ENCODE data around the gene TFF1.

Gene TFF1

GRCh38 chr21:42349420-42350317 lies 16.7 kb downstream of the TFF1 start:
- no peak overlapping the region for H3K4me3 ChIP-seq (IDR thresholded peaks at IDR 0.05; ENCODE audit: insufficient read depth, low read depth, low read length)
- H3K4me1 ChIP-seq (ENCODE audit: low read depth, poor library complexity, severe bottlenecking), result no peaks in the 10 kb centered on the region
- H3K9ac ChIP-seq, result no peak overlapping the region
- no peak overlapping the region for H3K27ac ChIP-seq
- no peaks in the 10 kb centered on the region for H4K20me1 ChIP-seq (ENCODE audit: insufficient read depth)
- H3K27me3 ChIP-seq (ENCODE audit: insufficient read depth, low read depth), result peaks cover 31% of the 10 kb centered on the region
- H2AFZ ChIP-seq (ENCODE audit: low read depth), result no peak overlapping the region
- H3K4me2 ChIP-seq, result no peak overlapping the region
- TF ChIP-seq CTCF (conservative IDR thresholded peaks at IDR 0.05; ENCODE audit: low read depth, low read length), result no peak
- H3K36me3 ChIP-seq (ENCODE audit: insufficient read depth), result no peaks in the 10 kb centered on the region
- no peaks in the 10 kb centered on the region for H3K79me2 ChIP-seq (ENCODE audit: insufficient read depth, low read depth)

GRCh38 chr21:42348762-42349161 lies 17.6 kb downstream of the TFF1 start:
- Histone ChIP-seq H3K4me3 (IDR thresholded peaks at IDR 0.05; ENCODE audit: insufficient read depth, low read depth, low read length) (no peak overlapping the region), H2AFZ (ENCODE audit: low read depth) (no peak overlapping the region), H4K20me1 (ENCODE audit: insufficient read depth) (no peaks in the 10 kb centered on the region), H3K9ac (no peak overlapping the region), H3K4me1 (ENCODE audit: low read depth, poor library complexity, severe bottlenecking) (no peaks in the 10 kb centered on the region), H3K36me3 (ENCODE audit: insufficient read depth) (no peaks in the 10 kb centered on the region), H3K79me2 (ENCODE audit: insufficient read depth, low read depth) (no peaks in the 10 kb centered on the region), H3K4me2 (no peak overlapping the region), H3K27me3 (ENCODE audit: insufficient read depth, low read depth) (peaks cover 31% of the 10 kb centered on the region), H3K27ac (no peak overlapping the region)
- TF ChIP-seq CTCF (conservative IDR thresholded peaks at IDR 0.05; ENCODE audit: low read depth, low read length), result no peak

GRCh38 chr21:42347601-42348327 lies 18.6 kb downstream of the TFF1 start:
- no peak for TF ChIP-seq CTCF (conservative IDR thresholded peaks at IDR 0.05; ENCODE audit: low read depth, low read length)

GRCh38 chr21:42346866-42347600 lies 19.3 kb downstream of the TFF1 start:
- Histone ChIP-seq H3K4me2 (no peak overlapping the region), H3K79me2 (ENCODE audit: insufficient read depth, low read depth) (no peaks in the 10 kb centered on the region), H3K9ac (no peak overlapping the region), H4K20me1 (ENCODE audit: insufficient read depth) (no peaks in the 10 kb centered on the region), H3K4me3 (IDR thresholded peaks at IDR 0.05; ENCODE audit: insufficient read depth, low read depth, low read length) (no peak overlapping the region), H3K27me3 (ENCODE audit: insufficient read depth, low read depth) (peaks cover 31% of the 10 kb centered on the region), H3K27ac (no peak overlapping the region), H2AFZ (ENCODE audit: low read depth) (no peak overlapping the region), H3K4me1 (ENCODE audit: low read depth, poor library complexity, severe bottlenecking) (no peaks in the 10 kb centered on the region), H3K36me3 (ENCODE audit: insufficient read depth) (no peaks in the 10 kb centered on the region)
- TF ChIP-seq CTCF (conservative IDR thresholded peaks at IDR 0.05; ENCODE audit: low read depth, low read length), result no peak

More at GRCh38 chr21:42347601-42348327, 18.6 kb downstream of the TFF1 start:
- Histone ChIP-seq H3K27ac (no peak overlapping the region), H3K4me2 (no peak overlapping the region), H3K79me2 (ENCODE audit: insufficient read depth, low read depth) (no peaks in the 10 kb centered on the region), H3K4me3 (IDR thresholded peaks at IDR 0.05; ENCODE audit: insufficient read depth, low read depth, low read length) (no peak overlapping the region), H4K20me1 (ENCODE audit: insufficient read depth) (no peaks in the 10 kb centered on the region), H3K36me3 (ENCODE audit: insufficient read depth) (no peaks in the 10 kb centered on the region), H3K4me1 (ENCODE audit: low read depth, poor library complexity, severe bottlenecking) (no peaks in the 10 kb centered on the region), H3K27me3 (ENCODE audit: insufficient read depth, low read depth) (peaks cover 31% of the 10 kb centered on the region), H3K9ac (no peak overlapping the region), H2AFZ (ENCODE audit: low read depth) (no peak overlapping the region)
